ENCODE data around the gene GRID1. TPM values are rescaled to one million over a fixed set of nuclear protein-coding genes. Genes with fewer than 3 reads are reported as not detected.

GRID1 gene
- total RNA-seq, 2 donors from 2014 or later, result 0.52 to 0.59 TPM

DNA sequence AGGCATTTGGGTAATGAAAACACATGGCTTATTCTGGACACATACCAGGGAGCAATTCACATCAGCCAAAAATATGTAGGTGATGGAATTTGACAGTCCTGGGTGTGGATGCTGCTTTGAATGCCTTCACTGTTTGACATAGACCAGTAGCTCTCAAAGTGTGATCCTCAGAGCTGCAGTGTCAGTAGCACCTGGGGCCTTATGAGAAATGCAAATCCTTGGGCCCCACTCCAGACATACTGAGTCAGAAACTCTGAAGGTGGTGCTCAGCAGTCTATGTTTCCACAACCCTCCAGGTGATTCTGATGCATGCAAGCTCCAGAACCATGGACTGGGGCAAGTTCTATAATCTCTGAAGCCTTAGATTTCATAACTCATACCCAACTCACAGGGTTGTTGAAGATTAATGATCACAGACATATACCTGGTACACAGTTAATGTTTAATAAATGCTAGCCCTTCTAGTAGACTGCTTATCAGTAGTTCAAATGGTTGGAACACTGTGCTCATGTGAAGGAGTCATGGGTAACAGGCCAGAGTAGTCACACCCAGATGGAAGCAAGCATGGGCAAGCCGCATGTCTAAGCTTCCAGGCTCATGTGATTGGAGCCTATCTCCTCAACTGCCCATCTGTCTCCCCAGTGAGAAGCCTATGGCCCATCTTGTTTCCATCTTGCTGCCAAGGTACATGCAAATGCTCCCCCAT is 715.7 kb downstream of the GRID1 start:
- ATAC-seq, result no peak
- intact Hi-C loops (cut with DNase I), result no loop called here
- no peak for DNase-seq

- intact Hi-C loops (cut with DNase I), result no loop called here
- no peak for ATAC-seq
- no peak for DNase-seq
These were observed 717.1 kb downstream of the GRID1 start for GRCh38 chr10:85649461-85649860.

GRCh38 chr10:85648279-85648754 is 718.3 kb downstream of the GRID1 start:
- DNase-seq (no peak), ATAC-seq (peak in 1 of 2 donors; percentile 35)
- intact Hi-C loops (cut with DNase I), result no loop called here

DNA sequence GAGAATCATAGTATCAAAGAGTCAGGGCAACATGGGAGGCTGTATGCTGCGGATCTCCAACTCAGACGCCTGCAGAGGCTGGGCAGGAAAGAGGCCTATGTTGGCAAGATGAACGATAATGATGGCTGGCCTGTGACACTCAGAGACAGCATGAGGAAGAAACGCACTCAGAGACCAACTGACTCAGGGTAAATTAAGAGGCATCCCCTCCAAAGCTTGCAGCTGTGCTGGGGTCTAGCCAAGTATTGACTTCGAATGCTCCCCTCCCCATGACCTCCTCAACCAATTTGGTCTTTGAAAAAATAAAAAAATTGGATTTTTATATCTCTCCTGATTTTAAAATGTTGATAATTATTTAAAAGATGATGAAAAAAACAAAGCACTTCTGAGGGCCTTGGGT is 718.9 kb downstream of the GRID1 start:
- ATAC-seq, result no peak
- intact Hi-C loops (cut with DNase I), result no loop called here
- no peak for DNase-seq

DNA sequence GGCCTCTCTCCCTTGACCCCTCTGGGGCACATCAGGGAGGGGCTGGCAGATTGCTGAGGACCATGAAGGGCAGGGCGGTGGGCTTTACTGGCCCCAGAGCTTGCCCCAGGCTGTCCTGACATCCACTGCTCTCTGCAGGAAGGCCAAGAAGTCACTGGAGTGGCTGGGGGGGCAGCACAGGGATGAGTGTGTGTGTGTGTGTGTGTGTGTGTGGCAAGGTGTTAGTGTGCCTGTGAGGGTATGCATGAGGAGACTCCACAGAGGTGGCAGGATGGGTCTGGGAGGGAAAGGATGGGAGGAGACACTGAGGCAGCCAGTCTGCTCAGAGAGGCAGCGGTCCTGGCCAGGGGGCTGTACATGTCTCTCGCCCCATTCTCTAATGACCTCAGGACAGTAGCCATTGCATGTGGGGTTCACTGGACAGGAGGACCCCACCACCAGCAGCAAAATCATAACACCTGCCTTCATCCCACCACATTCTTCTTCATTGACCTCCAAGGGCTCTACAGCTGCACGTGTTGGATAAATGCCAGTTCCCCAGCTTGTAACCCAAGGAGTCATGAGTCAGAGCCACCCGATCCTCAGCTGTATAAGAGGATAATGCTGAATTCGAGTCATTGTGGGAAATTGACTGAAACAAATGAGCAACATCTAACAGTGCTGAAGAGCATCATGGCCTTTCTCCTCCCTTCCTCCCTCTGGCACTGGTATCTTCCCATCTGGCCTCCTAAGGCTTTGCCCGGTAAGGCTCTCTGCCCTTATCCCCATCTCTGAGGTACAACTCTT is 720.5 kb downstream of the GRID1 start:
- DNase-seq (no peak), ATAC-seq (no peak)
- intact Hi-C loops (cut with DNase I), result no loop called here

DNA sequence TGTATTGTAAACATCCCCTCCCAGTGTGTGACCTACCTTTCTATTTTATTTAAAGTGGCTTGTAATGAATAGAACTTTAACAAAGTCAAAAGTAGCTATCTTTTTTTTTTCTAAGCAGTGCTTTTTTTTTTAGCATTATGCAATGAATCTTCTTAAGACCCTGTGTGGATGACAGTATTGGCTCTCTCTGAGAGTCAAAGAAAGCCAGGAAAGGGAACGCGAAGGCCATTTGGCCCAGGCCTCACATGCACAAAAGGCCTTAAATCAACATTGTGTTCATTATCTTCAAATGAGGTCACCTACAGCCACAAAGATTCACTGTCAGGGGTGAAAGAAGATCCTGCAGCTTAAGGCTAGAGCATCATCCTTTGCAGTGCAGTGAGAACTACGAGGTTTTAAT is 721.5 kb downstream of the GRID1 start:
- DNase-seq, result no peak
- ATAC-seq, result no peak
- intact Hi-C loops (cut with DNase I), result no loop called here

GRCh38 chr10:85643845-85644525 is 722.6 kb downstream of the GRID1 start:
- no peak for DNase-seq
- no peak for ATAC-seq
- intact Hi-C loops (cut with DNase I), result no loop called here

DNA sequence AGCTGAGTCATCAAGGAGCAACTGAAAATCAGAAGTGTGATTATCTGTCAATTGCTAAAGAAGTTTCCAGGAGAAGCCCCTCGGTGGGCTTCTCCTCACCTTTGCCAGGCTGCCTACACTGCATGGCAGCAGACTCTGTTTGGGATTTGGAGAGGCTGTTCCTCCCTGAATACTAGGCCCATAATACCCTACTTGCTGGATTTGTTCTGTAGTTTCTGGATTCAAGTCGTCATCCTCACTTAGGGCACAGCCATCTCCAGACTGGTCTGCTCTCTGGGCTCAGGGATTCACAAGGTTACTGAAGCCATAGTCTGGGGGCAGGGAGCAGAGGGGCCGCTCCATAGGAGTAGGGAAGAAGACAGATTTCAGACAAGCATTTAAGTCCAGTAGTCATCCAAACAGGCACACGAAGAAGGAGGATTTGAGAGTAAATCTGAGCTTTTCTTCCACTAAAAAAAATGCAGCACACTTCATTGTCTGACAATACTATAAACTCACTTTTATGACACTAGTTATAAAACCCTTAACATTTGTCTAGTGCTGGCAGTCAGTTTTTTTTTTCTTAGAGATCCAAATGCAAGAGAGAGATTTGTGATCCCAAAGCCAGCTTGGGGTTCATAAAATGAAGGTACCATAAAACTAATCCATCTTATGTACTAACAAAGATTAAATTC is 723.3 kb downstream of the GRID1 start:
- ATAC-seq (no peak), DNase-seq (no peak)
- intact Hi-C loops (cut with DNase I), result no loop called here

GRCh38 chr10:85642421-85643170 is 724.0 kb downstream of the GRID1 start:
- ATAC-seq (peak; percentile 41 to 68), DNase-seq (no peak)
- intact Hi-C loops (cut with DNase I), result no loop called here

DNA sequence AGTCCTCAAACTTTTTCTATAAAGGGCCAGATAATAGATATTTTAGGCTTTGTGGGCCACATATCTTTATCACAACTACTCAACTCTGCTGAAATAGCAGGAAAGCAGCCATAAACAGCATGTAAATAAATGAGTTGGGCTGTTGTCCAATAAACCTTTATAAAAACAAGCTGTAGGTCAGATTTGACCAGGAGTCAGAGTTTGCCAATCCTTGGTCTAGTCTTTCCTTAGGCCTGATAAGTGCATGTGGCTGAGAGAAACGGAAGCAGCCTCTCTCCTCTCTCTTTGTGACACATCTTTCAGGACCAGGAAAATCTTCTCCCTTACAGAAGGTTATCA is 724.5 kb downstream of the GRID1 start:
- intact Hi-C loops (cut with DNase I), result no loop called here
- peak in 1 of 2 donors; percentile 55 for ATAC-seq
- DNase-seq, result no peak

GRCh38 chr10:85641479-85642009 is 725.1 kb downstream of the GRID1 start:
- intact Hi-C loops (cut with DNase I), result no loop called here
- ATAC-seq (no peak), DNase-seq (no peak)

DNA sequence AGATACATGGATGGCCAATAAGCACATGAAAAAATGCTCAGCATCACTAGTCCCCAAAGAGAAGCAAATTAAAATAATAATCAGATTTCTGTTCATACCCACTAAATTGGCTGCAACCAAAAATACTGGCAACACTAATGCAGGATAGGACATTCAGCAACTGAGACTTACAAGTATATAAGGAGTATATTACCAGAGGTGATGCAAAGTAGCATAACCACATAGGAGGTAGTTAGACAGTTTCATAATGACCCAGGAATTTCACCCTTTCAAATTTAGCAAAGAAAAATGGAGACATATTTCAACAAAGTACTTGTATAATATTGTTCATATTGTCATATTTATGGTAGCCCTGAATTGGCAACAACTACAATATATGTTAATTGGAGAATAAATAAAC is 727.8 kb downstream of the GRID1 start:
- intact Hi-C loops (cut with DNase I), result no loop called here
- ATAC-seq, result no peak
- DNase-seq, result no peak

DNA sequence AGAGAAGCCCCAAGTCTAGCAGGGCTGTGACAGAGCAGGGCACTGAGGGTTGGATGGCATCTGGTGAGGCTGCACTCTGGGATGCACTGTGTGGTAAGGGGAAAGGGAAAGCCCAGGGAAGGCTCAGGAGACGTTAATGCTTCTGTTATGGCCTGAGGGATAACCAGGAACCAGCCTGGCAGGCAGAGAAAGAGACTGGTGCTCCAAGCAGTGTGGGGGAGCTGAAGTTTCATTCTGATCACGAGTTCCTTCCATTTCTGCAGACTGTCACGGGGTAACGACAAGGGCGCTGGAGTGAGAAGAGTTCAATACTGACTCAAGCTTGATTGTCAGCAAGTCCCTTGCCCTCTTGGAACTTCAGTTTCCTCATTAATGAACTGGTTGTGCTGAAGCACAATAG is 730.9 kb downstream of the GRID1 start:
- ATAC-seq (no peak), DNase-seq (no peak)
- intact Hi-C loops (cut with DNase I), result no loop called here

GRCh38 chr10:85624511-85624910 is 742.1 kb downstream of the GRID1 start:
- DNase-seq (no peak), ATAC-seq (no peak)
- intact Hi-C loops (cut with DNase I), result no loop called here

- ATAC-seq (no peak), DNase-seq (no peak)
- intact Hi-C loops (cut with DNase I), result no loop called here
These were observed 742.8 kb downstream of the GRID1 start for GRCh38 chr10:85623758-85624157.

DNA sequence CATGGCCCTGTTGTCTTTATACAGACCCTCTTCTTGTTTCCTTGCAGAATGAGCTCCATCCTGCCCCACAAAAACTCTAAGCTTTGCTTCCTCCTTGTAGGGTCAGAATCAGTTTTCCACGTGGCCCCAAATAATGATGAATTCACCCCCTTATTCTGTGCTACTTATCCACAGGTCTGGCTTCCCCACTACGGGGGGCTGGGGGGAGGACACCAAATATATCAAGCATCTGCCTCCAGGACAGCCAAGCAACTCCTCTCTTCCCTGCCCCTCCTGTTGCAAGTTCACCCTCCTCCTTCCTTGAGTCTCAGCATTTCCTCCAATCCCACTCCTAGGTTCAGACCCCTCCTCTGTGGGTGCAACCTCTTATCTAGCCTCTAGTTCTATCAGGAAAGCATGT is 743.3 kb downstream of the GRID1 start:
- ATAC-seq, result no peak
- no peak for DNase-seq
- intact Hi-C loops (cut with DNase I), result no loop called here

DNA sequence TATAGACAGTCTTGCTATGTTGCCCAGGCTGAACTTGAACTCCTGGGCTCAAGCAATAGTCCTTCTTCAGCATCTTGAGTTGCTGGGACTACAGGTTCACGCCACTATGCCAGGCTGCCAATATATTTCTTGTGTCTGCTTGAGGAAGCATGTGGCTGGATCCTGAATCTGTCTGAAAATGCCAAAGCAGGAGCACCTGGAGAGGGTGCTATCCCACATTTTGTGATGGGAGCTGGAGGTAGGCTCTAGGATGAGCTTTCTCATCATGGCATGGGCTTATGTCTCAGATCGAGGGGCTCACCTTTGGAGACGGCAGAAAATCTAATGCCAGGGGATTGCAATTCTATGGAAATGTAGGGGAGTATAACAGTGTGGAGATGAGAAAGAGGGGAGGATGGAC is 744.2 kb downstream of the GRID1 start:
- intact Hi-C loops (cut with DNase I), result no loop called here
- no peak for ATAC-seq
- DNase-seq, result no peak

- no peak for ATAC-seq
- intact Hi-C loops (cut with DNase I), result no loop called here
- DNase-seq, result no peak
These were observed 745.0 kb downstream of the GRID1 start for GRCh38 chr10:85621562-85621961.

DNA sequence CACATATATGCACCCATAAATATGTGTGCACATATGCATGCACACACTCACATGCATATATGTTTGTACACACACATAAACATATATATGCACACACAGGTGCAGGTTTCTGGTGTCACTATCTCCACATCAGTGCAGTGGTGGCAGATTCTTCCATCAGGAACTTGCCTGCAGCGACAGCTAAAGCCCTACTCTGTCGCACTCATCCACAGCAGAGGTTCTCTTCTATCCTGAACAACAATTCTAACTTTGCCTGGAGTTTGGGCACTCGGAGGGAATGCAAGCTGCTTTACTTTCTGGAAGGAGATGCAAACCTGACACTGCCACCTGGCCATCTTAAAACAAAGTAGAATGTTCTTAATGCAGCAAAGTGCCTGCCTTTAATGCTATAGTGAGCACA is 745.8 kb downstream of the GRID1 start:
- ATAC-seq (no peak), DNase-seq (no peak)
- intact Hi-C loops (cut with DNase I), result no loop called here

Measured in left cardiac atrium (tissue), 4 donors.